ENCODE measurements around the gene FXYD7.

FXYD7 gene

GRCh38 chr19:35156673-35157014, 13.6 kb downstream of the FXYD7 start:
- ChIA-PET POLR2A (no interaction called here), CTCF (interaction anchor here (0.9 kb wide), 1 partner anchor 15 kb away, joined by 3 read pairs; no protein-coding TSS in a partner anchor)

DNA sequence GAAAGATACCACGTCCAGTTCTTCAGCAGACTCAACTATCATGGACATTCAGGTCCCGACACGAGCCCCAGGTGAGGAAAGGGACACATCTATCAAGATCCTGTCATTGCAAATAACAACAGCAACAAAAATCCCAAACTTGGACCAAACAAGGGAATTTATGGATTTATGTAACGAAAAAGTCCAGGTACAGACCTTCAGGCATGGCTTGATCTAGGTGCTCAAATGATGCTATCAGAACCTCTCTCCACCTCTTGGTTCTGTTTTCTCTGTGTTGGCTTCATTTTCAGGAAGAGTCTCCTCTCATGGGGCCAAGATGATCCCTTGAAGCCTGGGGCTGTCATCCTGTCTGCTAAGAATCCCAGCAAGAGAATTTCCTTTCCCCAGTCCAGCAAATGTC, 14.4 kb downstream of the FXYD7 start:
- DNase-seq (ENCODE audit: extremely low spot score), result no peak
- CTCF ChIA-PET, result interaction anchor here (1.2 kb wide), 1 partner anchor 21 kb away, joined by 3 read pairs; no protein-coding TSS in a partner anchor
- POLR2A ChIA-PET, result no interaction called here
- TF ChIP-seq, protein P1, sequence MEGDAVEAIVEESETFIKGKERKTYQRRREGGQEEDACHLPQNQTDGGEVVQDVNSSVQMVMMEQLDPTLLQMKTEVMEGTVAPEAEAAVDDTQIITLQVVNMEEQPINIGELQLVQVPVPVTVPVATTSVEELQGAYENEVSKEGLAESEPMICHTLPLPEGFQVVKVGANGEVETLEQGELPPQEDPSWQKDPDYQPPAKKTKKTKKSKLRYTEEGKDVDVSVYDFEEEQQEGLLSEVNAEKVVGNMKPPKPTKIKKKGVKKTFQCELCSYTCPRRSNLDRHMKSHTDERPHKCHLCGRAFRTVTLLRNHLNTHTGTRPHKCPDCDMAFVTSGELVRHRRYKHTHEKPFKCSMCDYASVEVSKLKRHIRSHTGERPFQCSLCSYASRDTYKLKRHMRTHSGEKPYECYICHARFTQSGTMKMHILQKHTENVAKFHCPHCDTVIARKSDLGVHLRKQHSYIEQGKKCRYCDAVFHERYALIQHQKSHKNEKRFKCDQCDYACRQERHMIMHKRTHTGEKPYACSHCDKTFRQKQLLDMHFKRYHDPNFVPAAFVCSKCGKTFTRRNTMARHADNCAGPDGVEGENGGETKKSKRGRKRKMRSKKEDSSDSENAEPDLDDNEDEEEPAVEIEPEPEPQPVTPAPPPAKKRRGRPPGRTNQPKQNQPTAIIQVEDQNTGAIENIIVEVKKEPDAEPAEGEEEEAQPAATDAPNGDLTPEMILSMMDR (IDR thresholded peaks at IDR 0.05; ENCODE audit: control extremely low read depth, extremely low read depth, low read depth, missing control alignments), result no peak

More at GRCh38 chr19:35156673-35157014, 13.6 kb downstream of the FXYD7 start:
- no peak for DNase-seq (ENCODE audit: extremely low spot score)
- TF ChIP-seq, protein P1 (IDR thresholded peaks at IDR 0.05; ENCODE audit: control extremely low read depth, extremely low read depth, low read depth, missing control alignments), result no peak

GRCh38 chr19:35159606-35160005, 16.6 kb downstream of the FXYD7 start:
- no peak for DNase-seq (ENCODE audit: extremely low spot score)
- ChIA-PET POLR2A (no interaction called here), CTCF (interaction anchor here (1.0 kb wide), 1 partner anchor 24 kb away, joined by 3 read pairs; the partner anchor contains the start of gene LGI4)
- TF ChIP-seq, protein P1 (IDR thresholded peaks at IDR 0.05; ENCODE audit: control extremely low read depth, extremely low read depth, low read depth, missing control alignments), result no peak

GRCh38 chr19:35160629-35161433, 17.8 kb downstream of the FXYD7 start:
- CTCF ChIA-PET, result interaction anchor here (0.9 to 1.4 kb wide), 4 partner anchors 8 to 117 kb away, joined by 3 read pairs; no protein-coding TSS in a partner anchor
- POLR2A ChIA-PET, result no interaction called here
- TF ChIP-seq, protein P1 (IDR thresholded peaks at IDR 0.05; ENCODE audit: control extremely low read depth, extremely low read depth, low read depth, missing control alignments), result no peak
- DNase-seq (ENCODE audit: extremely low spot score), result no peak

DNA sequence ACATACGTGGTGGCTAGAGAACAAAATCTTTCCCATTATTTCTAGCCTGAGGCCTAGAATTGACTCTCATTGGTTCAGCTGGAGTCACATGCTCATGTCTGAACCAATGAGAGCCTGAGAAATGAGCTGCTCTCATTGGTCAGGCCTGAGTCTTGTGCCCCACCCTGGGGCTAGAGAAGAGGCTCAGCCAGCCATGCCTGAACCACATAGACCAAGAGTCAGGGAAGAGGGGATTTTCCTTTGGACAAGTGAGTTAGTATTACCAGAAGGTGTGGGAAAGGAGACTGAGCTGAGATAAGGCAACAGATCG, 18.3 kb downstream of the FXYD7 start:
- no peak for DNase-seq (ENCODE audit: extremely low spot score)
- TF ChIP-seq, protein P1 (IDR thresholded peaks at IDR 0.05; ENCODE audit: control extremely low read depth, extremely low read depth, low read depth, missing control alignments), result no peak
- CTCF ChIA-PET, result interaction anchor here (0.9 to 2.3 kb wide), 4 partner anchors 8 to 117 kb away, joined by 3 to 6 read pairs (median 3); no protein-coding TSS in a partner anchor
- POLR2A ChIA-PET, result no interaction called here

DNA sequence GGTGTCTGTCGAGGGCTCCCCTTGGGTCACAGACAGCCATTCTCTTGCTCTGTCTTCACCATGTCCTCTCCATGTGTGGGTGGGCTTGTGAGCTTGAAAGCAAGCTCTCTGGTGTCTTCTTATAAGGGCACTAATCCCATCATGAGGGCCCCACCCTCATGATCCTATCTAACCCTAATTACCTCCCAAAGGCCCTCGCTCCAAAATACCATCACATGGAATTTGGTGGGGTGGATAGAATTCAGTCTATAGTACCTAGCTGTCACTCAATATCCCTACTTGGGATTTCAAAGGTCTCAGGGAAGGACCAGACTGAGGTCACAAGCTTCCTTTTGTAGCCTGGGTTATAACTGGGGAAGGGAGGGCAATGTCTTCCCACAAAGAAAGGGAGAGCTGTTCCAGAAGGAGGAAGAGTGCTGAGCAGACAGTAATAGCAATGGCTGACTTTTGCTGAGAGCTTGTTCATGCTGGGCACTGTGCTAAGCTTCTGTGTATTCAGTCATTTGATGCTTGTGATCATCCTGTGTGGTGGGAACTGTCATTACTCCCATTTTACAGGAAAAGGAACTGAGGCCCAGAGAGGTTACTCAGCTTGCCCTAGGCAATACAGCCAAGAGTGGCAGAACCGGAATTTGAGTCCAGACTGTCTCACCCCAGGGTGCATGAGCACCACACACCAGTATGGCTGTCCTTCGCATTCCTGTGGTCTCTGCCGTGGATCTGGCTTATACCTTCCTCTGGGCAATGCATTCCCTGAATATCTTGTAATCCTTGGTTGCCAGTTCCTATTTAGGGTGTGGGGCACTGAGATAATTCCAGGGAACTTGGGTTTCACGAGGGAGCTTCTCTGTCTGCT, 19.6 kb downstream of the FXYD7 start:
- TF ChIP-seq, protein P1 (IDR thresholded peaks at IDR 0.05; ENCODE audit: control extremely low read depth, extremely low read depth, low read depth, missing control alignments), result no peak
- CTCF ChIA-PET, result interaction anchor here (1.1 to 2.3 kb wide), 4 partner anchors 10 to 52 kb away, joined by 3 to 6 read pairs (median 4); no protein-coding TSS in a partner anchor
- POLR2A ChIA-PET, result interaction anchor here (0.6 kb wide), 1 partner anchor 13 kb away, joined by 3 read pairs; no protein-coding TSS in a partner anchor
- no peak for DNase-seq (ENCODE audit: extremely low spot score)

Data from GM10248 (cell line).